Camera-type eye (tissue), 1 donor: ENCODE results near the gene ZYX. TPM values are rescaled to one million over a fixed set of nuclear protein-coding genes. Genes with fewer than 3 reads are reported as not detected.

Experiments
- total RNA-seq: library from RNA; depleted of rRNA; stranded (reverse); fragments of >200 nt; gene quantifications from one replicate; pipeline ENCODE4 v1.2.3, GENCODE V29; 2014

The ZYX gene
- total RNA-seq: 29.9 TPM

GRCh38 chr7:143380646-143381426 lies at the start of gene ZYX:
ZYX (plus strand) TSS chr7:143381345; CDS start chr7:143381572, 227 bp downstream.

GRCh38 chr7:143362131-143363015 lies 18.8 kb upstream of the ZYX start, which contains the start of gene FAM131B:
FAM131B (minus strand) TSS chr7:143362713; CDS start chr7:143362603, 110 bp downstream.

GRCh38 chr7:143408686-143409561 lies 27.8 kb downstream of the ZYX start, which contains the start of gene EPHA1:
EPHA1 (minus strand) TSS chr7:143408856; CDS start chr7:143408805, 51 bp downstream.

Other genes starting within 250 kb of the ZYX start
- gene PIP, start 249.3 kb upstream of the ZYX start, total RNA-seq: not detected
- not detected for gene TAS2R39, start 197.9 kb upstream of the ZYX start, total RNA-seq
- not detected for gene TAS2R40, start 159.3 kb upstream of the ZYX start, total RNA-seq
- 69.9 TPM for gene GSTK1, start 117.9 kb upstream of the ZYX start, total RNA-seq
- 3.6 TPM for gene TMEM139, start 96.4 kb upstream of the ZYX start, total RNA-seq
- gene CASP2, start 93.0 kb upstream of the ZYX start, total RNA-seq: 36.0 TPM
- gene CLCN1, start 65.2 kb upstream of the ZYX start, total RNA-seq: 0.22 TPM
- gene FAM131B, start 18.6 kb upstream of the ZYX start, total RNA-seq: 13.0 TPM
- gene EPHA1, start 27.5 kb downstream of the ZYX start, total RNA-seq: 2.1 TPM
- gene TAS2R60, start 62.1 kb downstream of the ZYX start, total RNA-seq: not detected
- gene TAS2R41, start 96.5 kb downstream of the ZYX start, total RNA-seq: not detected
- 1.8 TPM for gene CTAGE15, start 190.5 kb downstream of the ZYX start, total RNA-seq
- gene TCAF2, start 239.6 kb downstream of the ZYX start, total RNA-seq: 2.3 TPM